Astrocyte (in vitro differentiated cells and primary cell): ENCODE results near the gene RAB39B.

Source experiments
- EZH2 ChIP-seq: IDR thresholded peaks from 2 replicates; pipeline ENCODE4 v1.6.1; 2012; ENCODE audit warnings: mild to moderate bottlenecking, low read length, inconsistent platforms; ENCODE audit not compliant: insufficient read depth
- TF ChIP-seq, protein P1 (sequence below): IDR thresholded peaks from 2 replicates; pipeline ENCODE4 v1.5.1; 2011; ENCODE audit warnings: low read depth, mild to moderate bottlenecking, inconsistent platforms, low read length, moderate library complexity; ENCODE audit not compliant: insufficient read depth

- TF ChIP-seq, protein P1, sequence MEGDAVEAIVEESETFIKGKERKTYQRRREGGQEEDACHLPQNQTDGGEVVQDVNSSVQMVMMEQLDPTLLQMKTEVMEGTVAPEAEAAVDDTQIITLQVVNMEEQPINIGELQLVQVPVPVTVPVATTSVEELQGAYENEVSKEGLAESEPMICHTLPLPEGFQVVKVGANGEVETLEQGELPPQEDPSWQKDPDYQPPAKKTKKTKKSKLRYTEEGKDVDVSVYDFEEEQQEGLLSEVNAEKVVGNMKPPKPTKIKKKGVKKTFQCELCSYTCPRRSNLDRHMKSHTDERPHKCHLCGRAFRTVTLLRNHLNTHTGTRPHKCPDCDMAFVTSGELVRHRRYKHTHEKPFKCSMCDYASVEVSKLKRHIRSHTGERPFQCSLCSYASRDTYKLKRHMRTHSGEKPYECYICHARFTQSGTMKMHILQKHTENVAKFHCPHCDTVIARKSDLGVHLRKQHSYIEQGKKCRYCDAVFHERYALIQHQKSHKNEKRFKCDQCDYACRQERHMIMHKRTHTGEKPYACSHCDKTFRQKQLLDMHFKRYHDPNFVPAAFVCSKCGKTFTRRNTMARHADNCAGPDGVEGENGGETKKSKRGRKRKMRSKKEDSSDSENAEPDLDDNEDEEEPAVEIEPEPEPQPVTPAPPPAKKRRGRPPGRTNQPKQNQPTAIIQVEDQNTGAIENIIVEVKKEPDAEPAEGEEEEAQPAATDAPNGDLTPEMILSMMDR: no peak
- no peak for TF ChIP-seq EZH2
Measured at GRCh38 chrX:155221351-155221750, 42.9 kb downstream of the RAB39B start.
